Activated T-cell treated with anti-CD3 and anti-CD28 coated beads, Interleukin-2, amount 50 U/mL, for 24 hours (primary cell): ENCODE measurements around the gene TBCD.

Experiments used
- DNase-seq: peaks from one replicate; pipeline ENCODE4 v3.0.0-alpha.2; 2020
- H3K27ac Mint-ChIP-seq: 2 replicates; pipeline ENCODE4 v1.8.0; 2020; ENCODE audit warnings: mild to moderate bottlenecking, mixed read lengths
- H3K27me3 Mint-ChIP-seq: 2 replicates; pipeline ENCODE4 v1.8.0; 2020; ENCODE audit warnings: mixed read lengths
- H3K36me3 Mint-ChIP-seq: 2 replicates; pipeline ENCODE4 v1.8.0; 2020; ENCODE audit warnings: low read depth, mixed read lengths
- H3K4me1 Mint-ChIP-seq: 2 replicates; pipeline ENCODE4 v1.8.0; 2020; ENCODE audit warnings: low read depth, mixed read lengths
- H3K4me3 Mint-ChIP-seq: 2 replicates; pipeline ENCODE4 v1.8.0; 2020; ENCODE audit warnings: mild to moderate bottlenecking, moderate library complexity, mixed read lengths
- H3K9me3 Mint-ChIP-seq: 2 replicates; pipeline ENCODE4 v1.8.0; 2020; ENCODE audit warnings: mixed read lengths

The TBCD gene

GRCh38 chr17:82788206-82789001, 36.5 kb downstream of the TBCD start:
- Mint-ChIP-seq H3K4me1 (no peaks in the 10 kb centered on the region), H3K27ac (no peak overlapping the region), H3K4me3 (no peak overlapping the region), H3K27me3 (no peaks in the 10 kb centered on the region), H3K36me3 (peaks cover 59% of the 10 kb centered on the region), H3K9me3 (no peaks in the 10 kb centered on the region)
- DNase-seq, result no peak

DNA sequence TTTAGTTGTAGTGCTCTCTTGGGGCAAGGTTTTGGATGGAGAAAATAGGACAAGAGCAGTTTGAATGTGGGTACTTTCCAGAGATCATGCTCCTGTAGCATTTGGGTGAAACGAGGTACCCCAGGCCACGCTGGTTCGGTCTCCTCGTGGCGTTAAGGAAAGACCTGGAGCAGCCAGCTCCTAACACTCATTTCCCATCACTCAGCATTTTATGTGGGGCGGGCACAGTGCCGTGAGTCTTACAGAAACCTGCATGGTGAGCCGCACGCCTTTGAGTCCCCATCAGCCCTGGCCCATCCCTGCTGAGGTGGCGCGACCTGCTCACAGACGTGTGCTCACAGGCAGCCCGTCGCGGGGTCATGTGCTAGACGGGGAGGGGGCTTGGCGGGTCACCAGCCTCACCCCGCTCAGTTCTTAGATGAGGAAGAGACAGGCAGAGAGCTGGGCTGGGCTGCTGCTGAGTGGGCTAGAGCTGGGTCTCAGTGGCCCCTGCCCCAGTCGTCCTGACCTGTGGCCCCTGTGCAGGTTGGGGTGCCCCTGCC, 37.3 kb downstream of the TBCD start:
- no peaks in the 10 kb centered on the region for H3K27me3 Mint-ChIP-seq
- no peak overlapping the region for H3K27ac Mint-ChIP-seq
- H3K9me3 Mint-ChIP-seq, result no peaks in the 10 kb centered on the region
- H3K36me3 Mint-ChIP-seq, result peaks cover 55% of the 10 kb centered on the region
- no peaks in the 10 kb centered on the region for H3K4me1 Mint-ChIP-seq
- H3K4me3 Mint-ChIP-seq, result no peak overlapping the region
- no peak for DNase-seq

DNA sequence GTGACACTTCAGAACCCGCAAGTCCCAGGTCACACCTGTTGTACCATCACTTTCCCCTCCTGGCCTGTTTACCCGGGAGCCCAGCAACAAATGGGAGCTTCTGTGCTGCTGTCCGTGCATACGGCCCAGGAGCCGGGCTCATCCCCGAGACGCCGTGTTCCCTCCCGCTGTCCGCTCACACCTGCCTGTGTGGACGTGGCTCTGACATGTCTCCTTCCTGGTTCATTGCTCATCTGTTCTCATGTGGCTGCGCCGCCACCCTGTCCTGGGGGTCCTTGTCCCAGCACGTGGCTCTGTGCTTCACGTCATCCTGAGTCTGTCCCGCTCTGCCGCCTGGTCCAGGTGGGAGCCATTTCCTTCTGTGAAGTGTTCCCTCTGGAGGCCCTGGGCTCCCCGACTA, 37.9 kb downstream of the TBCD start:
- Mint-ChIP-seq H3K9me3 (no peaks in the 10 kb centered on the region), H3K36me3 (peaks cover 53% of the 10 kb centered on the region), H3K27me3 (no peaks in the 10 kb centered on the region), H3K4me1 (no peaks in the 10 kb centered on the region), H3K27ac (no peak overlapping the region), H3K4me3 (no peak overlapping the region)
- no peak for DNase-seq

DNA sequence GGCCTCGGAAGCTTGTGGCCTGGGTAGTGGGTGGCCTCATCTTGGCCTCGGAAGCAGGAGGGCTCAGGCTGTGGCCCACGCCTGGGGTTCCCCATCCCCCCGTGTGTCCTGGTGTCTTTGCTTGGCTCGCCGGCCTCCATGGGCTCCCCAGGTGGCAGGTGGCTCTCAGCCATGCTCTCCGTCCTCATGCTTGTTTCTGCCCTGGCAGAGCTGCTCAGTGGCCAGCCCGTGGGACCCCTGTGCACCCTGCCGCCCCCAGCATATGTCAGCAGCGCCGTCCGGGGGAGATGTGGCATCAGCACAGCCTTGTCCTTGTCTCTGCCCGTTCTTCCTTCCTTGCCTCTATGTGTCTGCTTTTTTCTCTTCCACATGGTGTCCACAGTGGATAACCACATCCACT, 38.5 kb downstream of the TBCD start:
- peaks cover 56% of the 10 kb centered on the region for H3K36me3 Mint-ChIP-seq
- no peak overlapping the region for H3K27ac Mint-ChIP-seq
- H3K9me3 Mint-ChIP-seq, result no peaks in the 10 kb centered on the region
- H3K4me3 Mint-ChIP-seq, result no peak overlapping the region
- H3K27me3 Mint-ChIP-seq, result no peaks in the 10 kb centered on the region
- DNase-seq, result no peak
- no peaks in the 10 kb centered on the region for H3K4me1 Mint-ChIP-seq

GRCh38 chr17:82791532-82791931, 39.7 kb downstream of the TBCD start:
- Mint-ChIP-seq H3K9me3 (no peaks in the 10 kb centered on the region), H3K36me3 (peaks cover 57% of the 10 kb centered on the region), H3K4me1 (no peaks in the 10 kb centered on the region), H3K4me3 (no peak overlapping the region), H3K27ac (no peak overlapping the region), H3K27me3 (no peaks in the 10 kb centered on the region)
- DNase-seq, result no peak

DNA sequence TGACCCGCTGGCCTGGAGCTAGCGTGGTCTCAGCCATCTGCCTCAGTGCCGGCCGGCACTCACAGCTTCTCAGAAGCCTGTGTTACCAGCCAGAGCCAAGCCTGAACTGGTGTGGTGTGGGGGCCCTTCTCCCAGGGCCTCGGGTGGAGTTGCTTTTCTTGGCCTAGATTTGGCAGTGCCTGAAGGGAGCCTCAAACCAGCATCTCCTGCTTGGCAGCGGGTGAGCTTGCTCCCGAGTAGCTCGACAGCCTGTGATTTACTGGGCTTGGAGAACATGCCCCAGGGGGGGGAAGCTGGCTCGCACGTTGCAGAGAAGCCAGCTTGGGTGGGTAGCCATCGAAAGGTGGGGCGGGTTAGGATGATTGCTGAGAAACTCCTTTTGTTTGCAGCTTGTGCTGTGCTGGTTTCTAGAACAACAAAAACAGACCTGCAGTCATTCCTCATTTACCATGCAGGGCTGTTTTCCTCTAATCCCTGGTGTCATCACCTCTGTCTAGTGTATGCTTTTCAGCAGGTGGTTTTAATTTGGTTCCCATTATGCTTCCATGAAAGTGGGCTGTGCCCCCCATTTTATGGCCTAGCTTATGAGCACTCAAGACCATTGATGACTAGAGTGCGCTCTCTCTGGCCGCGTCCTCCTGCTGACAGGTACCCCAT, 42.2 kb downstream of the TBCD start:
- no peaks in the 10 kb centered on the region for H3K27me3 Mint-ChIP-seq
- no peaks in the 10 kb centered on the region for H3K4me1 Mint-ChIP-seq
- no peak overlapping the region for H3K4me3 Mint-ChIP-seq
- no peaks in the 10 kb centered on the region for H3K9me3 Mint-ChIP-seq
- peaks cover 59% of the 10 kb centered on the region for H3K36me3 Mint-ChIP-seq
- no peak for DNase-seq
- no peak overlapping the region for H3K27ac Mint-ChIP-seq

DNA sequence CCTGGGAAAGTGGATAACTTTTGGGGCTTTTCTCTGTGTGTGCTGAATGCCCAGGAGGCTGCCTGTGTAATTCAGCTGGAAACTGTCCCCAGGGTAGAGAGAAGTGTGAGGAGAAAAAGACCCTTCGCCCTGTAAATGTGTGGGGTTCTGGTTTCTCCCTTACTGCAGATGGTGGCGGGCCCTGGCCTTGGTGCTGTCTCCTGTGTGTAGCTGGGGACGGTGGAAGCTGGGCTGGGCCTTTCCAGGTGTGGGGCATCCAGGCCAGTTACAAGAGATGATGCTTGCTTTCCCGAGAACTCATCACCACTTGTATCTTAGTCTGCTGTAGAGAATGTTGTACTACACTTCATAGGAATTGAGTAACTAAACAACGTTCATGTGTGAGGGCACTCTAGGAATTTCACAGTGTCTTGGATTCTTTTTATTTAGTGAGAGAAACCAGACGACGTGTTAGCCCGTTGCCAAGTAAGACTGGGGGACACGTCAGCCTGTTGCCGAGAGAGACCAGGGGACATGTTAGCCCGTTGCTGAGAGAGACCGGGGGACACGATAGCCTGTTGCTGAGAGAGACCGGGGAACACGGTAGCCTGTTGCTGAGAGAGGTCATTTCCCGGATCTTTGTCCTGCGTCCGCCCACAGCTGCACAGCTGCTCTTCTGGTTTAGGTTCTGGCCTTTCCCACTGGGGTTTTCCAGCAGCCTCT, 43.1 kb downstream of the TBCD start:
- no peaks in the 10 kb centered on the region for H3K27me3 Mint-ChIP-seq
- no peak overlapping the region for H3K4me3 Mint-ChIP-seq
- no peaks in the 10 kb centered on the region for H3K4me1 Mint-ChIP-seq
- no peak overlapping the region for H3K27ac Mint-ChIP-seq
- no peaks in the 10 kb centered on the region for H3K9me3 Mint-ChIP-seq
- peaks cover 60% of the 10 kb centered on the region for H3K36me3 Mint-ChIP-seq
- no peak for DNase-seq

DNA sequence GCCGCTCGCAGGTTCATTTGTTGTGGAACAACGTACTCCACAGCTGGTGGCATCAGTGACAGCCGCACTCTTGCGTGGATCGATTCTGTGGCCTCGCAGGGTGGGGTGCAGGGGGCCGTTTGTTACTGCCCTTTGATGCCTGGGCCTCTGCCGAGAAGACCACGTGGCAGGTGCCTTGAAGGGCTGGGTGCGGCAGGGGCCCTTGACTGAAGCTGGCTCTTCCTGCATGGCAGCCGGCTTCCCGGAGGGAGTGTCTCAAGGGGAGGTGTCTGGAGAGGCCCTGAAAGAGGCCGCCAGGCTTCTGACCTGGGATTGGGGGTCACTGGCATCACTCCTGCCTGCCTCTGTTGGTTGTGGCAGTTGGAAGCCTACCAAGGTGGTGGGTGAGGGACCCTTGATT, 43.8 kb downstream of the TBCD start:
- Mint-ChIP-seq H3K9me3 (no peaks in the 10 kb centered on the region), H3K4me1 (no peaks in the 10 kb centered on the region), H3K27me3 (no peaks in the 10 kb centered on the region), H3K4me3 (no peak overlapping the region), H3K36me3 (peaks cover 62% of the 10 kb centered on the region), H3K27ac (no peak overlapping the region)
- DNase-seq, result no peak

GRCh38 chr17:82797061-82797460, 45.2 kb downstream of the TBCD start:
- H3K36me3 Mint-ChIP-seq, result peaks cover 64% of the 10 kb centered on the region
- H3K27me3 Mint-ChIP-seq, result no peaks in the 10 kb centered on the region
- no peak overlapping the region for H3K27ac Mint-ChIP-seq
- DNase-seq, result no peak
- peaks cover 4% of the 10 kb centered on the region for H3K9me3 Mint-ChIP-seq
- H3K4me1 Mint-ChIP-seq, result peaks cover 4% of the 10 kb centered on the region
- H3K4me3 Mint-ChIP-seq, result no peak overlapping the region

DNA sequence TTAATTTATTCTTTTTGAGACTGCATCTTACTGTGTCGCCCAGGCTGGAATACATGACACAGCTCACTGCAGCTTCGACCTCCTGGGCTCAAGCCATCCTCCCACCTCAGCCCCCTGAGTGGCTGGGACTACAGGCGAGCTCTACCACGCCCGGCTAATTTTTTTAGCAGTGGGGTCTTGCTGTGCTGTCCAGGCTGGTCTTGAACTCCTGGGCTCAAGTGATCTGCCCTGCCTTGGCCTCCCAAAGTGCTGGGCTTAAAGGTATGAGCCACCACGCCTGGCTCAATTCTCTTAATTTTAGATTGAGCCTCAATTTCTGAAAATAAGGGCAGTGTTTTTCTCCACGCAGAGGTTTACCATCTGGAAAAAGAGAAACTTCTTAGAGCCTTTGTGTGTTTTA, 46.9 kb downstream of the TBCD start:
- Mint-ChIP-seq H3K36me3 (peaks cover 61% of the 10 kb centered on the region), H3K4me3 (no peak overlapping the region), H3K27ac (no peak overlapping the region), H3K9me3 (peaks cover 4% of the 10 kb centered on the region), H3K27me3 (no peaks in the 10 kb centered on the region), H3K4me1 (peaks cover 7% of the 10 kb centered on the region)
- no peak for DNase-seq

DNA sequence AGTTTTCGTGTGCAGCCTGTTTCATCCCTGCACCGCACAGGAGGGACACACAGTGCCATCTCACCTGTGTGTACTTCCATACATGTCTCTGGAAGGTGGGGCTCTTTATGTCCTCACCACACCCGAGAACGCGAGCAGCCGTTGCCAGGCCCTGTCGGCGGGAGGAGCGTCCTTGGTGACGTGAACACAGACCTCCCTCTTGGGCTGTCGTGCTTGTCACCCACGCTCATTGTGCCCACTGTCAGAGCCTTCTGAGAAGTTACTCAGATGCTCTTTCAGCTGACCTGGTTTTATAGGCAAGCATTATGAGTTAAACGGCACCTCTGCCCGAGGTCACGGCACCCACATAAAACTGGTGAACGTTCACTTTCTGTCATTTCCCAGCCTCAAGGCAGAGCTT, 47.7 kb downstream of the TBCD start:
- Mint-ChIP-seq H3K36me3 (peaks cover 57% of the 10 kb centered on the region), H3K4me3 (no peak overlapping the region)

GRCh38 chr17:82800885-82801284, 49.0 kb downstream of the TBCD start:
- Mint-ChIP-seq H3K4me1 (peaks cover 7% of the 10 kb centered on the region), H3K27ac (no peak overlapping the region), H3K36me3 (peaks cover 60% of the 10 kb centered on the region), H3K9me3 (peaks cover 4% of the 10 kb centered on the region), H3K4me3 (no peak overlapping the region), H3K27me3 (no peaks in the 10 kb centered on the region)
- no peak for DNase-seq

More for the DNA sequence above, 47.7 kb downstream of the TBCD start:
- peaks cover 4% of the 10 kb centered on the region for H3K9me3 Mint-ChIP-seq
- no peak for DNase-seq
- peak overlapping the region; percentile 7 for H3K27ac Mint-ChIP-seq
- H3K27me3 Mint-ChIP-seq, result no peaks in the 10 kb centered on the region
- H3K4me1 Mint-ChIP-seq, result peaks cover 7% of the 10 kb centered on the region

DNA sequence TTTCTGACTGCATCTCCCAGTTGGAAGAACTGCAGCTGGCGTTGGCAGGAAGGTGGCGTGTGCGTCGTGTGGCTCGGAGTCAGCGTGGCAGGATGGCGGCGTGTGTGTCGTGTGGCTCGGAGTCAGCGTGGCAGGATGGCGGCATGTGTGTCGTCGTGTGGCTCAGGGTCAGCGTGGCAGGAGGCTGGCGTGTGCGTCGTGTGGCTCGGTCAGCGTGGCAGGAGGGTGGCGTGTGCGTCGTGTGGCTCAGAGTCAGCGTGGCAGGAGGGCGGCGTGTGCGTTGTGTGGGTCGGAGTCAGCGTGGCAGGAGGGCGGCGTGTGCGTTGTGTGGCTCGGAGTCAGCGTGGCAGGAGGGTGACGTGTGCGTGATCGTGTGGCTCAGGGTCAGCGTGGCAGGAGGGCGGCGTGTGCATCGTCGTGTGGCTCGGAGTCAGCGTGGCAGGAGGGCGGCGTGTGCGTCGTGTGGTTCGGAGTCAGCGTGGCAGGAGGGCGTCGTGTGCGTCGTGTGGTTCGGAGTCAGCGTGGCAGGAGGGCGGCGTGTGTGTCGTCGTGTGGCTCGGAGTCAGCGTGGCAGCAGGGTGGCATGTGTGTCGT, 49.6 kb downstream of the TBCD start:
- Mint-ChIP-seq H3K36me3 (peaks cover 60% of the 10 kb centered on the region), H3K9me3 (peaks cover 4% of the 10 kb centered on the region), H3K4me1 (peaks cover 7% of the 10 kb centered on the region), H3K4me3 (no peak overlapping the region), H3K27me3 (no peaks in the 10 kb centered on the region), H3K27ac (peak overlapping the region; percentile 23)
- no peak for DNase-seq

DNA sequence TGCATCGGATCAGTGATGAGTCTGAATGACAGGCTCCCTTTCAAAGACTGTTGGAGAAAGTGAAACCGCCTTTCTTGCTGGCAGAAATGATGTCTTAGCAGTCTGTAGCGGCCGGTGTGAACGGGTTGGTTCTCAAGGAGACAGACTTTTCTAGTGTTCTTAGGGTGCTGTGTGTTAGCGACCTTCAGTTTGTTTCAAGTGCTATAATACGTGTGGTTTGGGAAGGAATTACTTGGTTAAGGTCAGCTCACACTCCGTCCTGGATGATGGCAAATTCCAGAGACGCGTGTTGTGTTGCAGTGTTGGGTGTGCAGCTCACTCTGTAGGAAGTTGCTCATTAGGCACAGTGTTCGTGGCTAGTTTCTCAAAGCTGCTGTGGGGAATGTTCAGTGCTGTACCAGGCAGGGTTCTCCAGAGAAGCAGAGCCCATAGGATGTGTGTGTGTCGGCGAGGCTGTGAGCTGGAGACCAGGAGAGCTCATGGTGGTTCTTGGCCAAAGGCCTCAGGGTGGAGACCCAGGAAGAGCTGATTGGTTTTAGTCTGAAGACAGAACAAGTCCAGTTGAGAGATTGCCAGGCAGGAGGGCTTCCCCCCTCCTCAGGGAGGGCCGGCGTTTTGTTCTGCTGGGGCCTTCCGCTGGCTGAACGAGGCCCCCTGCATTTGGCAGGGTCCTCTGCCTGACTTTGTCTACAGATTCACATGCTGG, 50.4 kb downstream of the TBCD start:
- no peaks in the 10 kb centered on the region for H3K27me3 Mint-ChIP-seq
- H3K4me1 Mint-ChIP-seq, result peaks cover 7% of the 10 kb centered on the region
- H3K36me3 Mint-ChIP-seq, result peaks cover 59% of the 10 kb centered on the region
- no peak overlapping the region for H3K4me3 Mint-ChIP-seq
- no peak overlapping the region for H3K27ac Mint-ChIP-seq
- peaks cover 4% of the 10 kb centered on the region for H3K9me3 Mint-ChIP-seq
- no peak for DNase-seq
